GM18858 (cell line): ENCODE data around the gene SLC26A2.

Experiments used
- ATAC-seq: cut with Tn5 transposase; IDR thresholded peaks from one replicate; pipeline ENCODE4 v1.9.1; 2021; ENCODE audit not compliant: unreplicated experiment

SLC26A2 gene

DNA sequence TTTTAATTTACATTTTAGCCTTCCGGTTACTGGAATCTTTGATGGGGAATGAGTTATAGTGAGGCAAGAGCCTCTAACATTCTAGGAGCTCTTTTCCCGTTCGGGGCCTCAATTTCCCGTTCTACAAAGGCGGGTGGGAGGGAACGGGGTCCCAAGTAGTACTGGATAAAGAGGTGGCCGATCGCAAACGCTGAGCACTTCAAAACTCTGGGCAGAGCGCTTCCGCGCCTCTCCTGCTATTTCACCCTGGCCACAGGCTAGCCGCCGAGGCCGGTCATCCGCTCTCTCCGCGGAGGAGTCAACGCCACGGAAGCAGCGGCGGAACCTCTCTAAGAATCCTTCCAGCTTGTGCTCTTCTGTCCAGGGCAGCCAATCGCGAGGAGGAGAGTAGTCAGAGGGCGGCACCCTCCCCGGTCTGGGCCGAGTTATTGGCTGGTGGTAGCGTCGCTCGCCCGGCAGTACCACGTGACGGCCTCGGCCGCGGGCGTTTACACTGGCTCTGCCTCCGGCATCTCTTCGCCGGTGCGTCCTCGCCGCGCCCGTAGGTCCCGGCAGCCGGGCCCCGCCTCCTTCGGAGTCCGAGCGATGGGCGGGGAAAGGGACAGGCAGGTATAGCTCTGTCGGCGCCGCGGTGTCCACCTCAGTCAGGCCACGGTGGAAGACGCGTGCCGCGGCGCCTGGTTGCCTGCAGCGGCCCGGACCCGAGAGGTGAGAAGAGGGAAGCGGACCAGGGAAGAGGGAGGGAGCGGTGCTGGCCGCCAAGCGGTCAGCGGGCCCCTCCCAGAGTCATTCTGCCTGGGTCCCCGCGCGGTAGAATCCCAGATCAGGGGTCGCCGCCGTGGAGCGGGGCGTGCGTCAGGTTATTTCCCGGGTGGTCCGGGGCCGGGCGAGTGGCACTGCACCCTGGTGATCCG is at the start of gene SLC26A2:
Gene SLC26A2 (plus strand): TSS at position 487 of the 914 bp plus-strand sequence. CDS start 16,895 bp downstream, outside the sequence.
- ATAC-seq = peak; percentile 97

DNA sequence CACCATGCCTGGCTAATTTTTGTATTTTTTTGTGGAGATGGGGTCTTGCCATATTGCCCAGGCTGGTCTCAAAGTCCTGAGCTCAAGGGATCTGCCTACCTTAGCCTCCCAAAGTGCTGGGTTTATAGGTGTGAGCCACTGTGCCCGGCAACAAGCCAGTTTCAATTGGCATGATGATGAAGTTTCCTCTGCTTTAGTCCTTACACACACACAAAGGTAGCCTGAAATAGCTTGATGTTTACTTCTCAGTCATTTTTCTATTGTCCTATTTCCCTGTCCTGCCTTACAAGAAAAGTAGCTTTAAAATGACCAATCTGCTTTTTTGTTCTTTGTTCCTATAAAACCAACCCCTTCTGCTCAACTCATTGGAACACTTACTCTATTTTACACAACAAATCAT is 49.5 kb upstream of the SLC26A2 start:
- ATAC-seq = no peak

DNA sequence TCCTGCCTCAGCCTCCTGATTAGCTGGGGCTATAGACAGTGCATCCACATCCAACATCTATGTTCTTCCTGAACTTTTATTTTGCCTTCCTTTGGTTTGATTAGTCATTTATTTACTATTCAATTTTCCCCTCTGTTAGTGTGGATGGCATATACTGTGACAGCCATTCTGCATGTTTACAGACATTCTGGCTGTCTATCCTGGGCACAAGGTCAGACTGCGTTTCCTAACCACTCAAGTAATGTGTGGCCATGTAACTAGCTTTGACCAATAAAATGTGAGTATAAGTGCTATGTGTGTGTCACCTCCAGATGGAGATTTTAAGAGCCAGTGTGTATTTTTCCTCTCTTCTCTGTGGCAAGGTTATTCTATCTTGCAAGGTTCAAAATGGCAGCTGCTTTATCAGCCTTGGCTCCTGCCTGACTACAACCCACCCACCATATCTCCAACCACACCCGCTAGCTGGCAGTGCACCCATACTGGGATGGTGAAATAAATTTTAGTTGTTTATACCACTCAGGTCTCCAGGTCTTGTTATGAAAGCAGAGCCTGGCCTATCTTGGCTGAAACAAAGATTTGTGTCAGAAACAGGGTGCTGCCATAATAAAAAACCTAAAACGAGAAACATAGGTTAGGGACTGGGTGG is 48.2 kb upstream of the SLC26A2 start:
- ATAC-seq = no peak

DNA sequence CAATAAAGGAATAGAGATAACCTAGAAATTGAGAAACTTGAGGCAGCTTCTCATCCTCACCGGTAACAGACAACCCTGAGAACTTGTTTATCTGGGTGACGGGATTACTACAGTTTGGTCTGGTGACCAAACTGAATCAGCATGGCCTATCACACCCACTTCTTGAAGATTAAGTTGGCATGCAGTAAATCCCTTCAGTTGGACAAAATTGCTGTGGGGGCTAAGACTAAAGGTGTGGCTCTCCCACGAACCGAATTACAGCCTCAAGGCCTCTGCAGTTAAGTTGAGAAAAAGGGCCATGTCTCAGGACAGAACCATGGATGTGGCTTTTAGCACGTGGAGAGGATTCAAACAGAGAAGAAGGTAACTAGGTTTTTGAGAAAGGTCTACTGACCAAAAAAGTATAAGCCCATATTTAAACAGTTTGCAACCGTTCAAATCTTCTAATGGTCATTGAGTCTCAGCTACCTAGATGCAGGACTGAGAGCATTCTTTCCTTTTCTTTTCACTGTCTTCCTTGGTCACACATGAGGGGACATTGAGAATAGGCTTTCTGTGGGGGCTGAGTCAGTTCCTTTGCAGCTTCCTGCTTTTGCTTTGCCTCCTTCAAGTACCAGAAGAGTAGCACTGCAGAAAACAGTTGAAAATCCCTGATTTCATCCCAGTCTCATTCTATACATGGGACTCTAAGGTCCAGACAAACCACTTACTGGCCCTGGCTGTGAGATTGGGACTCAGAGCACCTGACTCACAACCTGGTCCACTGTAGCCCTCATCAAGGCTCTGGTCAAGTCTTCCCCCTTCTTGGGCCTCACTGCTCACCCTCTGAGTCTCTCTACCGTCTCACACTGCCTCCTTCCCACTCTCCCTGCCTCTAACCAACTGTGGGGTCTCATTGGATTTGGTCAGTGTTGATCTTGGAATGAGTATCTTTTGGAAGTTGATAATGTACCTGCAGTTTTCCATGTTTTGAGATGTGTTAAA is 46.8 kb upstream of the SLC26A2 start:
- no peak for ATAC-seq

DNA sequence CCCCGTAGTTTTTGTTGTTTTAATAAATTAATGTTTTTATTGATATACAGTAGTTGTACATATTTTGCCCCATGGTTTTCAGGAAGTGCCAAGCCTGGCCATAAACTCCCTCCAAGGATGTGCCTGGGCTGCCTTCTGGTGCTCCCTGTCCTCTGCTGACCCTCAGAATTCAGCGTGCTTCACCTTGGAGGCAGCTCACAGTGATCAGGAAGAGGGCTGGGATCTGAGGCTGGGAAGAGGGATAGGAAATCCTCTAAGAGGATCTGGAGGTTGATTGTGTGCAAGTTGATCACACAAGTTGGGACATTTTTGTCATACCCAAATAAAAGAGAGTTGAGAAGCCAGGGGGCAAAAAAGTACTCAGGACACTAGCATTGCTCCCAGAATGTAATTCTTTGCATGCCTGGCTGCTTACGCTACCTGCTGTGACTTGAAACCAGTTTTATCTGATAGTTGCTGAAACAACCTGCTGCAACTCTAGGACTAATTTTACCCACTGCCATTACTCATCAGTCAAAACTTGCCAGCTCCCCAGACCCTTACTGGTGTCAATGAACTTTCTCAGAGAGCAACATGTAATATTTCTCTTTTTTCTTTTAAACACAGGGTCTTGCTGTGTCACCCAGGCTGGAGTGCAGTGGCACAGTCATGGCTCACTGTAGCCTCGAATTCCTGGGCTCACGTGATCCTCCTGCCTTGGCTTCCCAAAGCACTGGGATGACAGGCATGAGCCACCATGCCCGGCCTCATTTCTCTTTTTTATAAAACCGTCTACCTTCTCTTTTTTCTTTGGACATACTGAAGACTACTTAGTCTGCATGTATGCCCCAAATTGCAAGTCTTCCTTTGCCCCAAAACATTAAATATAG is 44.9 kb upstream of the SLC26A2 start:
- no peak for ATAC-seq

DNA sequence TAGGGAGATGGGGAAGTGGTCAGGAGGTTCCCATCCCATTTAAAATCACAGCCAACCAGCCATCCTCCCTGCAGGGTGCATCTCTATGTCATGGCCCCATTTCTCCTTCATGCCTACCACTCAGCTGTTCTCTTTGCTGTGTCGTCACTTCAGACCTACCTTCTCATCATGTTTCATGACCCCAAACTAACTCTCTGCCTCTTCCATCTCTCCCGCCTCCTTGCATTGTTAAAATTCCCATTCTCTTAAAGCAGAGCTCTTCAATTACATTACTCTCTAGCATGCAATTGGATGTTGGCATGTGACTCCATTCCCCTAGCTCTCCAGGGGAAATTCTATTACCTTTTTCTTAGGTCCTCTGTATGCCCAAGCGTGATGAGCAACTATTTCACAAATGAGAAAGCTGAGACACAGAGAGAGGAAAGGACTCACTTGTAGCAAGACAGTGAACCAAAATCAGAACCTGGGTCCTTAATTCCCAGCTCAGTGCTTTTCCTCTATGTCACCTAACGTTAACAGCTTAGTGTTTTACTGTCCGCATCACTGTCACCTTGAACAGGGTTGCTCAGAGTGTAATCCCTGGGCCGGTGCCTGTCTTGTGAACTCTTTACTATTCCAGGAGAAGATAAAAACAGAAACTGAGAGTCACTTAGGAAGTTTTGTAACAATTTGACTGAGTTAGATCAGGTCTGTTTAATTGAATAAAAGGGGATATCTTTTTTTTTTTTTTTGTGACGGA is 44.1 kb upstream of the SLC26A2 start:
- no peak for ATAC-seq

DNA sequence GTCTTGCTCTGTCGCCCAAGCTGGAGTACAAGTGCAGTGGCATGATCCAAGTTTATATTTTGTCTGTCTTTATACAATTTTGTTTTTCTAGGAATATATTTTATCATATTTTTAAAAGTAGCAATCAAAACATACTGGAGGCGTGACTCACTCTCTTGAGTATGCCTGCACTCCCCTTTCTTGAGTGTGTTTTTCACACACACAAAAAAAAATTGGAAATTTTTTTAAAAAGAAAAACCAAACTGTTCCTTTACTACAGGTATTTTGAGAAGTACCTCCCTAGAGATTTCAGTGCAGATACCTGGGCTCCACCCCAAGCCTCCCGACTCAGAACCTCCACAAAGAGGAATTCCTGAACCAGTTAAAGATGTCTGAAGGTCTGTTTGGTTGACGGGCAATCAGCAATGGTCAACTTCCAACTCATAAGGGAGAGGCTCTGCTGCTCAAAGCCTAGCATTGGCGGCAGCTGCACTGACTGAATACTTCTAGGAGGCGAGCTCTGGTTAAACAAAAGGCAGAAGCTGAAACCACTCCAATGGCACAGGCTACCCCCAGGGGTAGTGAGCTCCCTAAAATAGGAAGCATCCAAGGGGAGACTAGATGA is 43.4 kb upstream of the SLC26A2 start:
- ATAC-seq = no peak

DNA sequence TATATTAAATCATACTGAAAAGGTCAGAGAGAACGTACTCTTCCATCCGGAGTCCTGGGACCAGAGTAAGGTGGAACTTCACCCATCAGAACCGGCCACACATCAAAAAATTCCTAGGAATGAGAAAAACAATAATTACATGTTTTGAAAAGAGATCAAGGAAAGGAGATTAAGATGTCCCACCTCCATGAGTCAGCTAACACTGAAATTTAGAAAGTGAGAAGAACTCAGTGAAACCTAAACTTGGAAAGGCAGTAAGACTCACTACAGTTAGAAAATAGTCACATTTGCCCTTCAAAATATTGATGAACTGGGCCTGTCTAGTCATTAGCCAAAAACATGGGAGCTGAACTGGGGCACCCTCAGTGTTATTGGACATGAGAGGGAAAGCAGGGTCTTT is 39.0 kb upstream of the SLC26A2 start:
- ATAC-seq = no peak

DNA sequence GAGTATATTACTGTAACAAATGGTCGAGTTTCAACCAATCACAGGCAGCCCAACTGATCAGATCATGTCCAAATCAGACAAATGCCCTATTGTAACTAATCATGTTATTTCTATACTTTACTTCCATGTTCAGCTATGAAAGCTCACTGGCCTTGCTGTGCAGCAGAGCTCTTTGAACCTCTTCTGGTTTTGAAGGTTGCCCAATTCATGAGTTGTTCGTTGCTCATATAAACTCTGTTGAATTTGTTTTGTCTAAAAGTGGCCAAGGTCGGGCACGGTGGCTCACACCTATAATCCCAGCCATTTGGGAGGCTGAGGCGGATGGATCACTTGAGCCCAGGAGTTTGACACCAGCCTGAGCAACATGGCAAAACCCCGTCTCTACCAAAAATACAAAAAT is 37.6 kb upstream of the SLC26A2 start:
- no peak for ATAC-seq

DNA sequence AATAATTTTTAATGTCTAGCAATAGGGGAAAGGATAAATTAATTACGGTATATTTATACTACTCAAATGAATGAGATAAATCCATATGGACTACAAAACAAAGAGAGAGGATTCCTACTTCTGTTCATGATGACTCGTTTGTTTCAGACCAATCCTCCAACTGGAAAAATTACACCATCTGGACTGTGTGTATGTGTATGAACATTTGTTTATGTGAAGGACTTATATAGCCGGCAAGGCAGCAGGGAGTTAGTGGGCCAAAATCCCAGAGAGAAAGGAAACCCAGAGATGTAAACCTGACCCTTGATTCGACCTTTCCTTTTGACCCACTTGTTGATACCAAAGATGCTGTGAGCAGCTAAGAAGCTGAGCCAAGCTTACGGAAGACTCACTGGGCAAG is 36.1 kb upstream of the SLC26A2 start:
- no peak for ATAC-seq

DNA sequence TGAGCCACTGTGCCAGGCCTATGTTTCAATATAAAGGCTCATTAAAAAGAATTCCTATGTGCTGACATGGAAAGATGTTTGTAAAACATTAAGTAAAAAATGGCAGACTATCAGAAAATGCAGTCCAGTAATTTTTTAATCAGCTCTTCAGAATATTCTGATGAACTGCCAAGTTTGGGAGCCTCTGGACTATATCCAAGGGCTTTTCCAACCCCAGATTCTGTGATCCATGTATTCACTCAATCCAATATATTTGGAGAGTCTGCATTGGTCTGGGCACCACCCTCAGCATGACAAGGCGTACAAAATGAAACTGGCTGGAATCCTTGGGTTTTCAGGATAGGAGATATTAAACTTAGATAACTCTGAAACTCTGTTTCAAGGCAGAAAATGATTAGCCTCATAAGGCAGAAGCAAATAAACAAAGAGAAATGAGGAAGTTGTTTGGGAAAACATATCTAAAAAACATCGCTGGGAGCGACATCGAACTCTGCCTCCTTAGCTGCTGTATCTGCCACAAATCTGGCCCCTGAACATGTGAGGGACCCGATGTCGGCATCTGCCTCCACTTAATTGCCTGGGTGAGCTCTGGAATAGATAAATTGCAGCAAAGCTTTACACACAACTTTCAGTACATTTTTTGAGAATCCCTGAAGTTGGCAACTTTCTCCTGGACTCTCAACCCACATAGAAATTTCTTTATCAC is 30.4 kb upstream of the SLC26A2 start:
- no peak for ATAC-seq

DNA sequence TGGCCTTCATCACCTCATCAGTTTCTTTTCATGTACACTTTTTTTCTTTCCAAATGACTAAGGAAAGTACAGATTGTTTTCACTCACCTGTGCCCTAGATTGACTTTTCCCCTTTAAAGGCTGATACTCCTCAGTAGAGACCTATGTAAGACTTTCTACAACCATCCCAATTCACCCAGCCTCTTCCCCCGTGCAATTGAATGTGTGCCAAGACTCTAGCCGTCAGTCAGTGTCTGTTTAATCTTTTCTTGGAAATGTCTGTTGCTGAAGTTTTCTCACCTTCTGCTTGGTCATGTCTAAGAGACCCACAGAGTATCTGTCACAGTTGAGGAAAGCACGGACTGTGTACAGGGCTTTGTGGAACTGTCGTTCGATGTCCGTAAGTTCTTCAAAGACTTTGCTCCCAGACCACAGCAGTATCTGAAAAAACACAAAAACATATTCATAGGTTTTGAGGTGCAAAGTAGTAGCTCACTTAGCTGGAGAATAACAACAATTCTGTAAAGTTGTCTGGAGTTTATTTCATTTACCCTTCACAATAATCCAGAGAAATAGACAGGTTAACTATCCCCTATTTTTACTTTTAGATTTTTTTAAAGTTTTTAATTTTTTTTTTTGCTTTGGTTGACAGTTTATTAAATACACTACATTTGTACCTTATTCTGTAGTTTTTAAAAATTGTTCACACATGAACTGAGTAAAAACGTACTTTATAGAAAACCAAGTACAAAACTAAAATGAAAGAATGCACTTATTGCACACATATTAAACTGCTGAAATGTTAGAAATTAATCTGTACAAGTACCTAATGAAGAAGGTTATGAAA is 29.6 kb upstream of the SLC26A2 start:
- ATAC-seq = no peak

DNA sequence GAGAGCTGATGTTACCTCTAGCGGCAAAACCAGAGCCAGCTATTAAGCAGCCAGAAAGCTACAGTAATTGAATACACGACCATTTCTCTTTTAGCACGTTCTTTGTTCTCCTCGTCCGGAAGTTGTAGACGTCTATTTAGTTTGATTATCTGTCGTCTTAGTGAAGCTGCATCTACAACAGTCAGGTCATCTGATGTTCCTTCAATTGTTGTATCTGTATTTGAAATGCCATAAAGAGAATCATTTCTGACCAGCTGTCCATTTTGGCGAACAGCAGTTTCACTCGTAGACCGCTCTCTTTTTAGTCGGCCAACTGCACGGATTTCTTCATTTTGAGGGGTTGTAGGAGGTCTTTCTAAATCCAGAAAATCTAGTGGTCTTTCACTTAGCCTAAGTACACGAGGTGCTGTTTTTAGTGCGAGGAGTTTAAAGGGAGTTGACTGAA is 28.5 kb upstream of the SLC26A2 start:
- no peak for ATAC-seq

DNA sequence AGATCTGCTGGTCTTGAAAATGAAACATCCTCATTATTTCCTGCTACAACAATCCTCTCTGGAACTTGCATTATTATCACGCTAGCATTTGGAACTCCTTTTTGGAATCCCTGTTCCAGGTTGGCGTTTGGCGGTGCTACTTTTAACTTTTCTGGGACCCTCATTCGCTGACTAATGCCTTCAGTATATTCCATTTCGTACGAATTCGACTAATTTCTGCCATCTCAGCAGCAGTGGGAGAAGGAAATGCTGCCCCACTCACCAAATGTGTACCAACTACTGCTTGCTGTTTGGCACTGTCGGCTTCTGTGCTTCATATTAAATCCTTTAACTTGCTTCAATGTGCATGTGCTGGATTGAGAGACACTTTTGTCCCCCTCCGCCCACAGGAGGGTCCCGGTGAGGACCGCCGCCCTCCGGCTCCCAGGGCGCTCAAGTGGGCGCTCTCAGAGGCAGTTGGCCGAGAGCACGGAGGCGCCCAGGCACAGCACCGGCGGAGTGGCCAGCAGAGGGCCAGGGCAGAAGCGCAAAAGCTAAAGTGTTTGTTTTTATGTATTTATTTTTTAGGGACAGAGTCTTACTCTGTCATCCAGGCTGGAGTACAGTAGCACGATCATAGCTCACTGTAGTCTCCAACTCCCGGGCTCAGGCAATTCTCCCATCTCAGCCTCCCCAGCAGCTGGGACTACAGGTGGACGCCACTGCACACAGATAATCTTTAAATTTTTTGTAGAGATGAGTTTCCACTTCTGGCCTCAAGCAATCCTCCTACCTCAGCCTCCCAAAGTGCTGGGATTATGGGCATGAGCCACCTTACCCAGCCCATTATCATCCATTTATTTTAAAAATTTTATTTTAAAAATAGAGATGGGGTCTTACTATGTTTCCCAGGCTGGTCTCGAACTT is 27.9 kb upstream of the SLC26A2 start:
- ATAC-seq = no peak

DNA sequence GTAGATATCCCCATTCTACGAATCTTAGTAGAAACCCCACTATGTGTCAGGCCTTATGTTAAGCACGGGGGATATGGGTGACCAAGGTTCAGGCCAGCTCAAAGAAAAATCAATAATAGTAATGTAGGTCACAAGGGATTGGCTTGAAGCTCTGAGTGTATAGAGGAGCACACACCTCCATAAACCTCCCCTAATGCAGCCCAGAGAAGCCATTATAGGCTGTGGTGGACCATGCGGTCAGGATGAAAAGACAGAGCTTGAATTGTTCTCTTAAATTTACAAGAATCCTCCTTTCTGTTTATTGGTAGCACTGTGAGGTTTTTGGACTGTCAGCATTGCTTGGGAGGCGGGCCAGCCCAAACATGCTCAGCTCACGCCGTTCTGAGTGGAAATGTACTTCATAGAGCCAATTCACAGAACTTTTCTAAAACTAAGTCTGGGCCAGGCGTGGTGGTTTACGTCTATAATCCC is 25.1 kb upstream of the SLC26A2 start:
- no peak for ATAC-seq

DNA sequence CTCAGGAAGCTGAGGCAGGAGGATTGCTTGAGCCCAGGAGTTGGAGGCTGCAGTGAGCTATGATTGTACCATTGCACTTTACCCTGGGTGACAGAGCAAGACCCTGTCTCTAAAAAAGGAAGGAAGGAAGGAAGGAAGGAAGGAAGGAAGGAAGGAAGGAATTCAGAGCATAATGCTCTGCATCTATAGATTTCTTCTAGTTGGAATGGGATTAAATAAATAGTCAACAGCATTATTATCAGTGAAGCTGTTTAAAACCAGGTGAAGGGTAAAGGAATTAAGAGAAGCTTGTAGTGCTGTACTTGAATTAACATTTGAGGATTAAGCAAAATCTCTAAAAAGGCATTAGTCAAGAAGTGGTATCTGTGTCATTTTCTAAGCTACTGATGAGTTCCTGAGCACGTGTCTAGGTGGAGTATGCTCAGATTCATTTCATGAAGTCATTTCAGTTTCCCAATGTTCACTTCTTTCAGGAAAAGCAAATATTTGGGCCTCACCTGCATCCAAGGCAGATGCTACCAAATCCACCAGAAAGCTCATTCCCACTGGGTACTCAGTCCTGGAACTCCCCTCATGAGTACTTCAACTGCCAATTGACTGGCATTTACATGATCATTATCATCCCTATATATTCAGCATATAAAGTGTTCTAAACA is 24.4 kb upstream of the SLC26A2 start:
- ATAC-seq = no peak
